ENCODE results near the gene NPM1.

DNA sequence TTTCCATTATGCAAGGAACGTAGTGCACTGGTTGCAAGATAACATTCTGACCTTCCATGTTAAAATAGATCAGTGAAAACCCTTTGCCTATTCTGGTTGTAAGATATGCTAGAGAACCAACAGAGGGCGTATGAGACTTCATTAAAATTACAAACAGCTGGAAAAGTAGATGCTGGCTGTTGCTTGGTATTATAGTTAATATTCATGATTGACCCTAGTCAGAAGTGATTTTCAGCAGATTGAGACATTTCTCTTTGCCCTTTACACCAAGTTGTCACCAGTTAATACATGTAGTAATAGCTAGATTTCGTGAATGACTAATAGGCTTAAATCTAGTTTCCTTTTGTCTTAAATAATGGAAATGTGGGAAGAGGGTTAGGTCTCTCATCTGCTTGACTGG lies 18.0 kb downstream of the NPM1 start:
- TF ChIP-seq YY1 (IDR thresholded peaks at IDR 0.05; ENCODE audit: insufficient read depth, insufficient read length), result no peak
- TF ChIP-seq SUZ12 (IDR thresholded peaks at IDR 0.05; ENCODE audit: extremely low read depth, insufficient read depth, insufficient read length), result no peak
